ENCODE measurements around the gene JPH3.

GRCh38 chr16:87556941-87557459 is 45.3 kb upstream of the JPH3 start:
- TF ChIP-seq CTCF (IDR thresholded peaks at IDR 0.05) (no peak), POLR2AphosphoS5 (IDR thresholded peaks at IDR 0.05) (peak; percentile 74 to 77)
